HFF-Myc (cell line): Measurements from ENCODE around the gene NRTN.
"Not testable (repeated sequence)": the region's sequence is repeated elsewhere in the genome, so short reads cannot be mapped to it uniquely, and the experiment has no call there.

ENCODE experiments used
- DNase-seq: peaks from one replicate; pipeline ENCODE4 v3.0.0-alpha.2; 2011; ENCODE audit warnings: low read depth; ENCODE audit errors: extremely low read depth
- H3K4me3 ChIP-seq: replicated peaks from 2 replicates; pipeline ENCODE4 v1.5.1; 2011; ENCODE audit warnings: low read depth, mild to moderate bottlenecking, control low read depth, low read length
- CTCF ChIP-seq: IDR thresholded peaks from 2 replicates; pipeline ENCODE4 v1.5.1; 2012; ENCODE audit warnings: mild to moderate bottlenecking, low read depth, low read length, control low read depth; ENCODE audit errors: missing control alignments

Gene NRTN

GRCh38 chr19:5832527-5833216, 27.8 kb downstream of the NRTN start:
- no peak for DNase-seq

GRCh38 chr19:5837761-5838352, 33.0 kb downstream of the NRTN start:
- no peak for DNase-seq
- TF ChIP-seq CTCF = no peak
- H3K4me3 ChIP-seq = no peak overlapping the region

More at GRCh38 chr19:5832527-5833216, 27.8 kb downstream of the NRTN start:
- no peak for TF ChIP-seq CTCF
- no peak overlapping the region for H3K4me3 ChIP-seq

- no peak overlapping the region for H3K4me3 ChIP-seq
- TF ChIP-seq CTCF = no peak
- DNase-seq = no peak
Measured at GRCh38 chr19:5838353-5839064, 33.6 kb downstream of the NRTN start.

- TF ChIP-seq CTCF = no peak
- no peak within 1 kb of the TSS for H3K4me3 ChIP-seq
- DNase-seq = no peak
Measured at GRCh38 chr19:5839065-5840017, 34.5 kb downstream of the NRTN start, which contains the start of gene FUT6. TSS of gene FUT6 (minus strand) at chr19:5839702. CDS start at chr19:5832567, 7,135 bp downstream.

- DNase-seq, H3K4me3 ChIP-seq: not testable (repeated sequence)
Measured at GRCh38 chr19:5841735-5842111, 36.9 kb downstream of the NRTN start.

GRCh38 chr19:5843295-5843927, 38.5 kb downstream of the NRTN start:
- no peak for TF ChIP-seq CTCF
- H3K4me3 ChIP-seq = no peak overlapping the region
- no peak for DNase-seq
